Activated gamma-delta T cell (primary cell): ENCODE measurements around the gene TBXA2R.
"Not testable (repeated sequence)": the region's sequence is repeated elsewhere in the genome, so short reads cannot be mapped to it uniquely, and the experiment has no call there.

Experiments
- DNase-seq: peaks from one replicate; lab custom pipeline; 2025; lab: John Stamatoyannopoulos, UW

Gene TBXA2R

GRCh38 chr19:3605361-3605760, 1.3 kb downstream of the TBXA2R start:
- no peak for DNase-seq

GRCh38 chr19:3604987-3605343, 1.7 kb downstream of the TBXA2R start:
- no peak for DNase-seq

- no peak for DNase-seq
Observed at GRCh38 chr19:3604227-3604986, 2.3 kb downstream of the TBXA2R start.

DNA sequence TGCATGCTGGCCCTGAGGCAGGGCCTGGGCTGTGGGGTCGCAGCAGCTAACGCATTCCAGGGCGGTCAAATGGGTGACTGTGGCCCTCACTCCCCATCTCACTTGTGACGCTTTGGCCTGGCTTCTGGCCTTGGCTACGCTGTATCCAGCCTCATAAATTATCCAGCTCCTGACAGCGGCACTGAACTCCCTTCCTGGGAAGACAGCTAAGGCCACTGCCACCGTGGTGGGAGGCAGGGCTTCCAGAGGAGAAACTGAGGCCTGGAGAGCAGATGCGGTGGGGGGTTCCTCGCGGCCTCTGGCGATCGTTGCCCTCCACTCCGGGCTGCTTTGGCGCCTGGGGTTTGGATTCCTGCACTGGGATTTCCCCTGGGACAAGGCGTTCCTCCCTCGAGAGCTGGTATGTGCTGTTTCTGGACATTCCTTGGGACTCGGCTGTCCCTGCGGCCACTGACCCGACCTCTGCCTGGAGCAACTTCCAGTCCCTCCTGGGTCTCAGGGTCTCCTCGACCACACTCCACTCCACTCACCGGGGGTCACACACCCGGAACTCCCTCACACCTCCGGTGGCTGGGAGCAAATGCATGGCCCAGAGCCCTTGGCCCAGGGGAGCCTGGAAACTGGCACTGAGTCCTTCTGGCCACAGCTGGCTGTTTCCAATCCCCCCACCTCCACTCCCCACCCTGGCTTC, 3.4 kb downstream of the TBXA2R start:
- no peak for DNase-seq

DNA sequence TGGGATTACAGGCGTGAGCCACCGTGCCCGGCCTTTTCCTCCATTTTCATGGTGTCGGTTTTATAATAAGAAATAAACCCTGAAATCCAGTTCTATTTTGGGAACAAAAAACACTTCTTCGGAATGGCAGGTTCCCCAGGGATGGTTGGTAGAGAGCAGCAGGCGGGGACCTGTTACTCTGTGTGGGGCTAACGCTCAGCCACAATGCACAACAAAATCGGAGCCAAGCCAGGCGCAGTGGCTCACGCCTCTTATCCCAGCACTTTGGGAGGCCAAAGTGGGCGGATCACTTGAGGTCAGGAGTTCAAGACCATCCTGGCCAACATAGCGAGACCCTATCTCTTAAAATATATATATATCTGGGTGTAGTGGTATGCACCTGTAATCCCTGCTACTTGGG, 5.7 kb downstream of the TBXA2R start:
- DNase-seq = no peak

GRCh38 chr19:3599776-3600187, 6.9 kb downstream of the TBXA2R start:
- no peak for DNase-seq

GRCh38 chr19:3595521-3596061, 11.1 kb downstream of the TBXA2R start:
- DNase-seq = no peak

GRCh38 chr19:3593156-3593555, 13.5 kb downstream of the TBXA2R start:
- no peak for DNase-seq

DNA sequence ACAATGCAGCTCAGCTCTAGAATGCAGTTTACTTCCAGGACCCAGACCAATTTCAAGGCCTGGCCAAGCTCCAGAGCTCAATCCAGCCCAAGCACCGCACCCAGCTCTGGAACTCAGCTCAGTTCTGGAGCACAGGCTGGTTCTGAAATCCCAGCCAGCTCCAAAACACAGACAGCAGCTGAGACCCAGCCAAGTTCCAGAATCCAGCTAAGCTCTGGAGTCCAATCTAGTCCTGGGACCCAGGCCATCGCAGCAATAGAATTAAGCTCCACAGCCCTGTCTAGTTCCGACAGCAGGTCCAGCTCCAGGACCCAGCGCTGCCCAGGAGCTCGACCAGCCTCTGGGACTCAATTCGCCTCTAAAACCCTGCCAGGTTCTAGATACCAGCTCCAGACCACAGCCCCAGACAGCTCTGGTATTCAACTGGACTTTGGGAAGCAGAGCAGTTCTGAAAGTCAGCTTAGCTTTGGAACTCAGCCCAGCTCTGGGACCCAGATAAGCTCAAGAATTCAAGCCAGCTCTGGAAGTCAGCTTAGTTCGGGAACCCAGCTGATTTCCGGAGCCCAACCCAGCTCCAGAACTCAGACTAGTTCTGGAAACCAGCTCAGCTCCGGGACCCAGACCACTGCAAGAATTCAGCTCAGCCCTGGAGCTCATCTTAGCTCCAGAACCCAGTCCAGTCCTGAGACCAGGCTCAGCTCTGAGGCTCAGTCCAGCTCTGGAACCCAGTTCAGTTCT, 14.6 kb downstream of the TBXA2R start:
- DNase-seq = no peak

DNA sequence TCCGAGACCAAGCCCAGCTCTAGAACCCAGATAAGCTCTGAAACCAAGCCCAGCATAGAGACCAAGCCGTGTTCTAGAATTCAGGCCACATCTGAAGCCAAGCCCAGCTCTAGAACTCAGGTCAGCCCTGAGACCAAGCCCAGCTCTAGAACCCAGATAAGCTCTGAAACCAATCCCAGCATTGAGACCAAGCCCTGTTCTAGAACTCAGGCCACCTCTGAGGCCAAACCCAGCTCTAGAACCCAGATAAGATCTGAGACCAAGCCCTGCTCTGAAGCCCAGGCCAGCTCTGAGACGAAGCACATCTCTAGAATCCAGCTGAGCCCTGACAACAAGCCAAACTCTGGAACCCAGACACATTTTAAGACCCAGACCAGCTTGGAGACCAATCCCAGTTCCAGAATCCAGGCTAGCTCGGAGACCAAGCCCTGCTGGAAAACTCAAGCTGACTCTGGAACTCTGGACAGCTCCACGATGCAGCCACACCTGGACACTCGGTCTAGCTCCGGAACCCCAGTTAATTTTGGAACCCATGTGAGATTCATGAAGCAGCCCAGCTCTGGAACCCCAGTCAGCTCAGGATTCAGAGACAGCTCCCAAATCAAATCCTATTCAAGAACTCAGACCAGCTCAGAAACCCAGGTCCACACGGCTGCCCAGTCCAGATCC, 15.6 kb downstream of the TBXA2R start:
- DNase-seq = no peak

DNA sequence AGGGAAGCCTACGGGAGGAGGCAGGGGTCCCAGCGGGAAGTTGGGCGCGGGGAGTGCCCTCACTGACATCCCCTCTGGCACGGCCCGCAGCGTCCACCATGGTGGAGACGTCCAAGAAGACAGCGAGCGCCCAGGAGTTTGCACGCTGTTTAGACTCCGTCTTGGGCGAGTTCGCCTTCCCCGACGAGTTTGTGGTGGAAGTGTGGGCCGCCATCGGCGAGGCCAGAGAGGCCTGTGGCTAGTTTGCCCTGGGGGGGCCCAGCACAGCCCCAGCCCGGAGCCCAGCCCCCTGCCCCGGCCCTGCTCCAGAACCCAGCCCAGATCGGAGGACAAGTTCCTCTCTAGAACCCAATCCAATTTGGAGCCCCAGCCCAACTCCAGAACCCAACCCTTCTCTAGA, 16.7 kb downstream of the TBXA2R start:
- no peak for DNase-seq

DNA sequence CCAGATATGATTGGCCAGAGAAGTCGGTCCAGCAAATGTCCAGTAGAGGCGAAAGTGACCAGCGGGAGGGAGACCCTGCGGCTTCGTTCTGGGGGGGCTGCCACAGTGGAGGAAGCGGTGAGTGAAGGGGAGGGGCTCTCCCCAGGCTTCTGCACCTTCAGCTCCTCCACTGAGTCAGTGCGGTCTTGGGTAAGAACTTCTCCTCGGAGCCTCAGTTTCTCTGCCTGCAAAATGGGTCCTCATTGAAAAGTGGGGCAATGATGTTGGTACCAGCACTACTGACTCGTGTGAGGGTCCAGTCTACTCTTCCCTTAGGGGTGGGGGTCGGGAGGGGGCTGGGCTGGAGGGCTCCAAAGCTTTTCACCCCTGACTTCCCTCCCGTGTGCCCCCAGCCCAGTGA, 17.2 kb downstream of the TBXA2R start:
- DNase-seq = no peak

GRCh38 chr19:3586707-3587346, 19.8 kb downstream of the TBXA2R start:
- no peak for DNase-seq

GRCh38 chr19:3586127-3586626, 20.5 kb downstream of the TBXA2R start:
- no peak for DNase-seq

DNA sequence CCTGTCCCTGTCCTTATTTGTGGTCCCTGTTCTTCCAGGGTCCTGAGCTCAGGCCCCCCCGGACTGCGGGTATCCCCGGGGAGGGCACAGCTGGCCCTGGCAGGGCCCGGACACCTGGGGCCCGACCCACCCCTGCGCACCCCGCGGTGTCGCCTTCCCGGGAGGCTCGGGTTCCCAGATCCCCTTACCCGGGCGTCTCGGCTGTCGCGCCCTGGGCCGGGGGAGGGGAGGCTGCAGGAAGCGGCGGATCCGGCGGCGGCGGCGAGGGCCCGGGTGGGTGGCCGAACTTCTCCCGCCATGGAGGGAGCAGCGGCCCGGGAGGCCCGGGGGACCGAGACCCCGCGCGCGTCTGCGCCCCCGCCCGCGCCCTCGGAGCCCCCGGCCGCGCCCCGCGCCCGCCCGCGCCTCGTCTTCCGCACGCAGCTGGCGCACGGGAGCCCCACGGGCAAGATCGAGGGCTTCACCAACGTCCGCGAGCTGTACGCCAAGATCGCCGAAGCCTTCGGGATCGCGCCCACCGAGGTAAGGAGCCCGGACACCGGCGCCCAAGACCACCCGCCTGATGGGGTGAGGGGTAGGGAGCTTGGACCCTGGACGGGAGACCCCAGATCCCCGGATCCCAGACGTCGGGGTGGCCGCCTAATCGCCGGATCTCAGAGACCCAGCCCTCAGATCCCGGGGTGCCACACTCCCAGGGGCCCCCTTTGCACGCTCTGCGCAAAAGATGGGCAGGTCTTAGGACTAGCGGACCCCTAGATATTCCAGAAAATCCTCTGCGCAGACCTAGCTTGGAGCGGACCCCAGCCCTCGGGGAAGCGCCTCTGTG, 21.2 kb downstream of the TBXA2R start, which contains the start of gene GIPC3:
GIPC3 (plus strand) TSS at position 178 of the 826 bp plus-strand sequence; CDS start at position 298, 120 bp downstream.
- DNase-seq = no peak

- DNase-seq = not testable (repeated sequence)
Observed at GRCh38 chr19:3584036-3584802, 22.5 kb downstream of the TBXA2R start.

DNA sequence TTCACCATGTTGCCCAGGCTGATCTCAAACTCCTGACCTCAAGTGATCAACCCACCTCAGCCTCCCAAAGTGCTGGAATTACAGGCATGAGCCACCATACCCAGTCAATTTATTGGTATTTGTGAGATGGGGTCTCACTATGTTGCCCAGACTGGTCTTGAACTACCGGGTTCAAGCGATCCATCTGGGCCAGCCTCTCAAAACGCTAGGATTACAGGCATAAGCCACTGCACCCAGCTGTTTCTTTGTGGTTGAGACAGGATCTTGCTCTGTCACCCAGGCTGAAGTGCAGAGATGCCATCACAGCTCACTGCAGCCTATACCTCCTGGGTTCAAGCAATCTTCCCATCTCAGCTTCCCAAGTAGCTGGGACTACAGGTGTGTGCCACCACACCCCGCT, 24.9 kb downstream of the TBXA2R start:
- not testable (repeated sequence) for DNase-seq

GRCh38 chr19:3580156-3580934, 26.3 kb downstream of the TBXA2R start:
- DNase-seq = no peak

GRCh38 chr19:3578390-3578789, 28.3 kb downstream of the TBXA2R start:
- no peak for DNase-seq
